HL-60 (cell line): ENCODE measurements around the gene USP5.

Source experiments
- GABPA ChIP-seq: IDR thresholded peaks from 2 replicates; pipeline ENCODE4 v1.6.1; 2012; ENCODE audit warnings: low read depth
- POLR2AphosphoS5 ChIP-seq: IDR thresholded peaks from 2 replicates; pipeline ENCODE4 v1.6.1; 2012; ENCODE audit warnings: low read depth
- SPI1 ChIP-seq: IDR thresholded peaks from 2 replicates; pipeline ENCODE4 v1.6.1; 2012; ENCODE audit warnings: low read depth, mild to moderate bottlenecking, borderline replicate concordance
- TF ChIP-seq, protein P1 (sequence below): IDR thresholded peaks from one replicate; pipeline ENCODE4 v1.5.1; 2011; ENCODE audit warnings: low read length, control low read depth, inconsistent platforms; ENCODE audit not compliant: insufficient read depth
- TF ChIP-seq, protein P2 (sequence below): IDR thresholded peaks from 2 replicates; pipeline ENCODE4 v1.6.1; 2012; ENCODE audit warnings: low read depth; ENCODE audit not compliant: insufficient replicate concordance

DNA sequence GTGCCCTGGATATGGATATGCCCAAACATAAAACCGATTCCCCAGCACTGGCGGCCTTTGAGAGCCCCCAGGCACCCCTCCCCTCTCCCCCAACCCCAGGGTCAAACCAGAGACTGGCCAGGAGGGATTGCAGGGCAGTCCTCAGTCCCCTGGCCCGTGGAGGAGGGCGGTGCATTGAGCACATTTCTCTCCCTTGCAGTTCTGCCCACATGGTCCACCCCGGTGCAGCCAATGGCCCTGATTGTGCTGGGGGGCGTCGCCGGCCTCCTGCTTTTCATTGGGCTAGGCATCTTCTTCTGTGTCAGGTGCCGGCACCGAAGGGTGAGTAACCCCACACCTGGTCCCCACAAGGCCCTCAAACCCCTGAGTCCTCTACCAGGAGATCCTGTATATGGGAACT is 33.7 kb upstream of the USP5 start:
- TF ChIP-seq SPI1 (no peak), POLR2AphosphoS5 (no peak), GABPA (no peak)
- TF ChIP-seq, protein P1, sequence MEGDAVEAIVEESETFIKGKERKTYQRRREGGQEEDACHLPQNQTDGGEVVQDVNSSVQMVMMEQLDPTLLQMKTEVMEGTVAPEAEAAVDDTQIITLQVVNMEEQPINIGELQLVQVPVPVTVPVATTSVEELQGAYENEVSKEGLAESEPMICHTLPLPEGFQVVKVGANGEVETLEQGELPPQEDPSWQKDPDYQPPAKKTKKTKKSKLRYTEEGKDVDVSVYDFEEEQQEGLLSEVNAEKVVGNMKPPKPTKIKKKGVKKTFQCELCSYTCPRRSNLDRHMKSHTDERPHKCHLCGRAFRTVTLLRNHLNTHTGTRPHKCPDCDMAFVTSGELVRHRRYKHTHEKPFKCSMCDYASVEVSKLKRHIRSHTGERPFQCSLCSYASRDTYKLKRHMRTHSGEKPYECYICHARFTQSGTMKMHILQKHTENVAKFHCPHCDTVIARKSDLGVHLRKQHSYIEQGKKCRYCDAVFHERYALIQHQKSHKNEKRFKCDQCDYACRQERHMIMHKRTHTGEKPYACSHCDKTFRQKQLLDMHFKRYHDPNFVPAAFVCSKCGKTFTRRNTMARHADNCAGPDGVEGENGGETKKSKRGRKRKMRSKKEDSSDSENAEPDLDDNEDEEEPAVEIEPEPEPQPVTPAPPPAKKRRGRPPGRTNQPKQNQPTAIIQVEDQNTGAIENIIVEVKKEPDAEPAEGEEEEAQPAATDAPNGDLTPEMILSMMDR = no peak
- TF ChIP-seq, protein P2, sequence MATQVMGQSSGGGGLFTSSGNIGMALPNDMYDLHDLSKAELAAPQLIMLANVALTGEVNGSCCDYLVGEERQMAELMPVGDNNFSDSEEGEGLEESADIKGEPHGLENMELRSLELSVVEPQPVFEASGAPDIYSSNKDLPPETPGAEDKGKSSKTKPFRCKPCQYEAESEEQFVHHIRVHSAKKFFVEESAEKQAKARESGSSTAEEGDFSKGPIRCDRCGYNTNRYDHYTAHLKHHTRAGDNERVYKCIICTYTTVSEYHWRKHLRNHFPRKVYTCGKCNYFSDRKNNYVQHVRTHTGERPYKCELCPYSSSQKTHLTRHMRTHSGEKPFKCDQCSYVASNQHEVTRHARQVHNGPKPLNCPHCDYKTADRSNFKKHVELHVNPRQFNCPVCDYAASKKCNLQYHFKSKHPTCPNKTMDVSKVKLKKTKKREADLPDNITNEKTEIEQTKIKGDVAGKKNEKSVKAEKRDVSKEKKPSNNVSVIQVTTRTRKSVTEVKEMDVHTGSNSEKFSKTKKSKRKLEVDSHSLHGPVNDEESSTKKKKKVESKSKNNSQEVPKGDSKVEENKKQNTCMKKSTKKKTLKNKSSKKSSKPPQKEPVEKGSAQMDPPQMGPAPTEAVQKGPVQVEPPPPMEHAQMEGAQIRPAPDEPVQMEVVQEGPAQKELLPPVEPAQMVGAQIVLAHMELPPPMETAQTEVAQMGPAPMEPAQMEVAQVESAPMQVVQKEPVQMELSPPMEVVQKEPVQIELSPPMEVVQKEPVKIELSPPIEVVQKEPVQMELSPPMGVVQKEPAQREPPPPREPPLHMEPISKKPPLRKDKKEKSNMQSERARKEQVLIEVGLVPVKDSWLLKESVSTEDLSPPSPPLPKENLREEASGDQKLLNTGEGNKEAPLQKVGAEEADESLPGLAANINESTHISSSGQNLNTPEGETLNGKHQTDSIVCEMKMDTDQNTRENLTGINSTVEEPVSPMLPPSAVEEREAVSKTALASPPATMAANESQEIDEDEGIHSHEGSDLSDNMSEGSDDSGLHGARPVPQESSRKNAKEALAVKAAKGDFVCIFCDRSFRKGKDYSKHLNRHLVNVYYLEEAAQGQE = no peak
